ENCODE data around the gene ASB18.

GRCh38 chr2:236298924-236299475, 34.8 kb upstream of the ASB18 start:
- no peak for TF ChIP-seq CTCF (optimal IDR thresholded peaks at IDR 0.05 in 1 of 3, IDR thresholded peaks at IDR 0.05 in 1 of 3, conservative IDR thresholded peaks at IDR 0.05 in 1 of 3; ENCODE audit: extremely low read depth in 1 of 3, insufficient read depth in 2 of 3, low read length in 3 of 3)
- TF ChIP-seq EZH2 (IDR thresholded peaks at IDR 0.05; ENCODE audit: low read length): no peak

All from keratinocyte (primary cell).